Measurements from ENCODE around the gene ADGRV1. TPM values are rescaled to one million over a fixed set of nuclear protein-coding genes. Genes with fewer than 3 reads are reported as not detected.

The ADGRV1 gene
- total RNA-seq, 1 donor from 2014 or later, result not detected

GRCh38 chr5:91016954-91017700, 458.5 kb downstream of the ADGRV1 start:
- H3K4me3 ChIP-seq, result no peak overlapping the region

GRCh38 chr5:91018200-91018599, 459.6 kb downstream of the ADGRV1 start:
- Histone ChIP-seq H3K36me3 (no peaks in the 10 kb centered on the region), H3K27ac (replicated peaks) (no peak overlapping the region), H3K4me3 (no peak overlapping the region), H3K27me3 (ENCODE audit: low read depth) (no peaks in the 10 kb centered on the region), H3K9me3 (replicated peaks) (peaks cover 8% of the 10 kb centered on the region), H3K4me1 (no peaks in the 10 kb centered on the region)
- intact Hi-C loops (cut with micrococcal nuclease), result no loop called here
- no peak for TF ChIP-seq CTCF (IDR thresholded peaks at IDR 0.05; ENCODE audit: borderline replicate concordance)
- DNase-seq, result no peak

More at GRCh38 chr5:91016954-91017700, 458.5 kb downstream of the ADGRV1 start:
- Histone ChIP-seq H3K9me3 (replicated peaks) (peaks cover 12% of the 10 kb centered on the region), H3K27ac (replicated peaks) (no peak overlapping the region), H3K4me1 (no peaks in the 10 kb centered on the region), H3K36me3 (no peaks in the 10 kb centered on the region), H3K27me3 (ENCODE audit: low read depth) (no peaks in the 10 kb centered on the region)
- intact Hi-C loops (cut with micrococcal nuclease), result no loop called here
- DNase-seq, result no peak
- no peak for TF ChIP-seq CTCF (IDR thresholded peaks at IDR 0.05; ENCODE audit: borderline replicate concordance)

- TF ChIP-seq CTCF (IDR thresholded peaks at IDR 0.05; ENCODE audit: borderline replicate concordance), result no peak
- Histone ChIP-seq H3K27ac (replicated peaks) (no peak overlapping the region), H3K36me3 (no peaks in the 10 kb centered on the region), H3K4me1 (no peaks in the 10 kb centered on the region), H3K9me3 (replicated peaks) (peaks cover 8% of the 10 kb centered on the region), H3K27me3 (ENCODE audit: low read depth) (no peaks in the 10 kb centered on the region), H3K4me3 (no peak overlapping the region)
- DNase-seq, result no peak
- intact Hi-C loops (cut with micrococcal nuclease), result no loop called here
These were observed 460.2 kb downstream of the ADGRV1 start for GRCh38 chr5:91018712-91019371.

- Histone ChIP-seq H3K27me3 (ENCODE audit: low read depth) (no peaks in the 10 kb centered on the region), H3K4me3 (no peak overlapping the region), H3K9me3 (replicated peaks) (peaks cover under 1% of the 10 kb centered on the region), H3K27ac (replicated peaks) (no peak overlapping the region), H3K36me3 (no peaks in the 10 kb centered on the region), H3K4me1 (no peaks in the 10 kb centered on the region)
- no peak for TF ChIP-seq CTCF (IDR thresholded peaks at IDR 0.05; ENCODE audit: borderline replicate concordance)
- intact Hi-C loops (cut with micrococcal nuclease), result no loop called here
- DNase-seq, result no peak
These were observed 461.6 kb downstream of the ADGRV1 start for GRCh38 chr5:91020065-91020800.

GRCh38 chr5:91022518-91022917, 463.9 kb downstream of the ADGRV1 start:
- Histone ChIP-seq H3K9me3 (replicated peaks) (no peaks in the 10 kb centered on the region), H3K27me3 (ENCODE audit: low read depth) (no peaks in the 10 kb centered on the region), H3K36me3 (no peaks in the 10 kb centered on the region), H3K4me1 (no peaks in the 10 kb centered on the region), H3K27ac (replicated peaks) (no peak overlapping the region), H3K4me3 (no peak overlapping the region)
- intact Hi-C loops (cut with micrococcal nuclease), result no loop called here
- no peak for TF ChIP-seq CTCF (IDR thresholded peaks at IDR 0.05; ENCODE audit: borderline replicate concordance)
- no peak for DNase-seq

Measured in left ventricle myocardium inferior (tissue), 1 donor.